Posterior vena cava (tissue), 2 donors: ENCODE measurements around the gene GFAP. TPM values are rescaled to one million over a fixed set of nuclear protein-coding genes. Genes with fewer than 3 reads are reported as not detected.

Experiments
- DNase-seq: peaks from one replicate; pipeline ENCODE4 v3.0.0-alpha.2; 2020; ENCODE audit warnings: low spot score
- intact Hi-C, 2 donors: fragments of 100-400 bp; cut with DNase I; formaldehyde crosslinking; loops; one replicate each; pipeline versions ENCODE4 v1.14.1 to v1.14.2; 2022 to 2023
- total RNA-seq, 2 donors: library from RNA; stranded (reverse); fragmentation: NEBNext Ultra II Directional; extraction: Animal tissue kit (Norgen Biotek cat#: 25700); gene quantifications; one replicate each; pipeline ENCODE4 v1.2.1, GENCODE V29; 2021
- donor health status: DM: yes; HTN: yes; CAD: no.
- donor health status: DM: yes; HTN: yes; CAD: no.

Gene GFAP
- total RNA-seq, 2 donors from 2014 or later = 0.51 to 1.7 TPM

GRCh38 chr17:44906763-44907728 lies 8.3 kb downstream of the GFAP start:
- DNase-seq = peak; percentile 71
- intact Hi-C loops = no loop called here

- DNase-seq = peak; percentile 60
- intact Hi-C loops = no loop called here
Measured at GRCh38 chr17:44906010-44906646, 9.2 kb downstream of the GFAP start.

GRCh38 chr17:44905006-44906000 lies 10.0 kb downstream of the GFAP start:
- no peak for DNase-seq
- intact Hi-C loops = no loop called here

GRCh38 chr17:44904001-44904984 lies 11.0 kb downstream of the GFAP start:
- DNase-seq = no peak

GRCh38 chr17:44903012-44903685 lies 12.2 kb downstream of the GFAP start:
- DNase-seq = peak; percentile 75
- intact Hi-C loops = no loop called here

More at GRCh38 chr17:44904001-44904984, 11.0 kb downstream of the GFAP start:
- intact Hi-C loops = no loop called here

GRCh38 chr17:44902135-44902760 lies 13.1 kb downstream of the GFAP start:
- DNase-seq = no peak
- intact Hi-C loops = no loop called here

GRCh38 chr17:44901411-44901921 lies 13.8 kb downstream of the GFAP start:
- intact Hi-C loops = no loop called here
- no peak for DNase-seq

- intact Hi-C loops = no loop called here
- no peak for DNase-seq
Measured at GRCh38 chr17:44900894-44901293, 14.4 kb downstream of the GFAP start.

- peak; percentile 98 for DNase-seq
- intact Hi-C loops = no loop called here
Measured at GRCh38 chr17:44899074-44899782, 16.1 kb downstream of the GFAP start, which contains the start of gene EFTUD2. TSS of gene EFTUD2 (minus strand) at chr17:44899445. CDS start at chr17:44894521, 4,924 bp downstream.

GRCh38 chr17:44898768-44899073 lies 16.6 kb downstream of the GFAP start:
- intact Hi-C loops = no loop called here
- DNase-seq = no peak

- intact Hi-C loops = no loop called here
- no peak for DNase-seq
Measured at GRCh38 chr17:44894642-44895041, 20.7 kb downstream of the GFAP start.

- intact Hi-C loops = no loop called here
Measured at GRCh38 chr17:44892250-44892649, 23.1 kb downstream of the GFAP start.

GRCh38 chr17:44889003-44889402 lies 26.3 kb downstream of the GFAP start:
- no peak for DNase-seq
- intact Hi-C loops = no loop called here

More at GRCh38 chr17:44892250-44892649, 23.1 kb downstream of the GFAP start:
- DNase-seq = no peak

GRCh38 chr17:44887971-44888954 lies 27.0 kb downstream of the GFAP start:
- intact Hi-C loops = no loop called here
- no peak for DNase-seq

GRCh38 chr17:44887016-44887415 lies 28.3 kb downstream of the GFAP start:
- no peak for DNase-seq
- intact Hi-C loops = no loop called here
